Fibroblast of mammary gland (primary cell): Measurements from ENCODE around the gene VGF.
A peak's percentile ranks its signal among the peaks of the same experiment; 100 is the strongest.
"Not testable (repeated sequence)": the region's sequence is repeated elsewhere in the genome, so short reads cannot be mapped to it uniquely, and the experiment has no call there.

Source experiments
- DNase-seq: peaks from one replicate; pipeline ENCODE4 v3.0.0-alpha.2; 2010; ENCODE audit warnings: low read depth
- H3K4me3 ChIP-seq: 2 replicates; pipeline ENCODE4 v1.5.1; 2011; ENCODE audit warnings: low read depth, mild to moderate bottlenecking, low read length, moderate library complexity; ENCODE audit not compliant: control insufficient read depth
- TF ChIP-seq, protein P1 (sequence below): conservative IDR thresholded peaks from 2 replicates; pipeline ENCODE4 v1.5.1; 2011; ENCODE audit warnings: low read depth, low read length, inconsistent platforms; ENCODE audit not compliant: control insufficient read depth, insufficient read depth

Gene VGF

DNA sequence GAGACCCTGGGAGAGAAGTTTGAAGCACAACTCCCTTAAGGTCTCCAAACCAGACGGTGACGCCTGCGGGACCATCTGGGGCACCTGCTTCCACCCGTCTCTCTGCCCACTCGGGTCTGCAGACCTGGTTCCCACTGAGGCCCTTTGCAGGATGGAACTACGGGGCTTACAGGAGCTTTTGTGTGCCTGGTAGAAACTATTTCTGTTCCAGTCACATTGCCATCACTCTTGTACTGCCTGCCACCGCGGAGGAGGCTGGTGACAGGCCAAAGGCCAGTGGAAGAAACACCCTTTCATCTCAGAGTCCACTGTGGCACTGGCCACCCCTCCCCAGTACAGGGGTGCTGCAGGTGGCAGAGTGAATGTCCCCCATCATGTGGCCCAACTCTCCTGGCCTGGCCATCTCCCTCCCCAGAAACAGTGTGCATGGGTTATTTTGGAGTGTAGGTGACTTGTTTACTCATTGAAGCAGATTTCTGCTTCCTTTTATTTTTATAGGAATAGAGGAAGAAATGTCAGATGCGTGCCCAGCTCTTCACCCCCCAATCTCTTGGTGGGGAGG lies 27.6 kb downstream of the VGF start:
- no peak overlapping the region for H3K4me3 ChIP-seq
- TF ChIP-seq, protein P1, sequence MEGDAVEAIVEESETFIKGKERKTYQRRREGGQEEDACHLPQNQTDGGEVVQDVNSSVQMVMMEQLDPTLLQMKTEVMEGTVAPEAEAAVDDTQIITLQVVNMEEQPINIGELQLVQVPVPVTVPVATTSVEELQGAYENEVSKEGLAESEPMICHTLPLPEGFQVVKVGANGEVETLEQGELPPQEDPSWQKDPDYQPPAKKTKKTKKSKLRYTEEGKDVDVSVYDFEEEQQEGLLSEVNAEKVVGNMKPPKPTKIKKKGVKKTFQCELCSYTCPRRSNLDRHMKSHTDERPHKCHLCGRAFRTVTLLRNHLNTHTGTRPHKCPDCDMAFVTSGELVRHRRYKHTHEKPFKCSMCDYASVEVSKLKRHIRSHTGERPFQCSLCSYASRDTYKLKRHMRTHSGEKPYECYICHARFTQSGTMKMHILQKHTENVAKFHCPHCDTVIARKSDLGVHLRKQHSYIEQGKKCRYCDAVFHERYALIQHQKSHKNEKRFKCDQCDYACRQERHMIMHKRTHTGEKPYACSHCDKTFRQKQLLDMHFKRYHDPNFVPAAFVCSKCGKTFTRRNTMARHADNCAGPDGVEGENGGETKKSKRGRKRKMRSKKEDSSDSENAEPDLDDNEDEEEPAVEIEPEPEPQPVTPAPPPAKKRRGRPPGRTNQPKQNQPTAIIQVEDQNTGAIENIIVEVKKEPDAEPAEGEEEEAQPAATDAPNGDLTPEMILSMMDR = no peak
- no peak for DNase-seq

DNA sequence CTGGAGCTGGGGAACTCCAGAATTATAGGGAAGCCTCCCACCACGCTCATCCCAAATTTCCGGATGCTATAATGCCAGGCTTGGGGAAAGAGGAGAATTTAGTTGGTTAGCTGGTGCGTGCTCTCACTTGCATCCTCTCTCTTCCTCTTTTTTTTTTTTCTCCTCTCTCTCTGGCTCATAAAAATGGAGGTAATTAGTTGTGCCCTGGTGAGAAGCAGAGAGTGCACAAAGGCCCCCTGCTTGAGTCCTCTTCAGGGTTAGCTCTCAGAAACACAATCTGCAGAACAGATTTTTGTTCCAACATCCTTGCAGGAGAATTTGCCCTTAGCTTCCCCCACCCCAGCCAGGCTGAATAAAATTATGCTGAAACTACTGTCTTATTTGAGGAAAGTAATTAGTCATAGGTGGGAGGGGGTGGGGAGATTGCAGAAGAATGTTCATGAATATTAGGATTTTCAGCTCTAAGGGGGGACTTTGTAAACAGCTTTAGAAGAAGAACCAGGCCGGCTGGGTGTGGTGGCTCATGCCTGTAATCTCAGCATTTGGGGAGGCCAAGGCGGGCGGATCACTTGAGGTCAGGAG lies 30.9 kb downstream of the VGF start:
- no peak overlapping the region for H3K4me3 ChIP-seq
- peak; percentile 67 for DNase-seq

DNA sequence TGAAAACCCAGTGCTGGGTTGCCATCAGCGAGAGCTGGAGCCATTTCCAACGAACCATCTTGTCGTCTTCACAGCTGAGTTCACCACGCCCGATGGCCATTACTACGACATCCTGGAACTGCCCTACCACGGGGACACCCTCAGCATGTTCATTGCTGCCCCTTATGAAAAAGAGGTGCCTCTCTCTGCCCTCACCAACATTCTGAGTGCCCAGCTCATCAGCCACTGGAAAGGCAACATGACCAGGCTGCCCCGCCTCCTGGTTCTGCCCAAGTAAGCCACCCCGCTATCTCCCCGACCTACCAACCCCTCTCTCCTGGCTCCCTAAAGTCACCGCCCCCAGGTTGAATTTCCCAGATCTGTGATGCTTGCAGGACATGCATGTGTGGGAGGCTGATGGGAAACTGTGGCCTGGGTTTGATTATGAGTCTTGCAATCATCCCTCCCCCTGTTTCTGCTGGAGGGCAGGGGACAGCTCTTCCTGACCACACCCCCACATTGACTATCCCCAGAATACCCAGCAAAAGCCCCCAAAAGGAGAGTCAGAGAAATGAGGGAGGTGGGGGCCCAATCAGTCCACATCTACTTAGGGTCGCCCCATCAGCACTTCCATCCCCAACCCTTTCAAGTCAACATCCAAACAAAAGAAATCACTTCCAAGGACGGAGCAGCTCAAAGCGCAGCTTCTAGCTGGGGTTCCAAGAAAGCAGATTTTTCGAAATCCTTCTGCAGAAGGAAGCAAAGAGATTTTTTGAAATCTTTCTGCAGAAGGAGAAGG lies 31.6 kb downstream of the VGF start:
- DNase-seq = peak; percentile 78
- TF ChIP-seq, protein P1 = no peak
- H3K4me3 ChIP-seq = no peak overlapping the region

More for the DNA sequence above, 30.9 kb downstream of the VGF start:
- TF ChIP-seq, protein P1 = no peak

DNA sequence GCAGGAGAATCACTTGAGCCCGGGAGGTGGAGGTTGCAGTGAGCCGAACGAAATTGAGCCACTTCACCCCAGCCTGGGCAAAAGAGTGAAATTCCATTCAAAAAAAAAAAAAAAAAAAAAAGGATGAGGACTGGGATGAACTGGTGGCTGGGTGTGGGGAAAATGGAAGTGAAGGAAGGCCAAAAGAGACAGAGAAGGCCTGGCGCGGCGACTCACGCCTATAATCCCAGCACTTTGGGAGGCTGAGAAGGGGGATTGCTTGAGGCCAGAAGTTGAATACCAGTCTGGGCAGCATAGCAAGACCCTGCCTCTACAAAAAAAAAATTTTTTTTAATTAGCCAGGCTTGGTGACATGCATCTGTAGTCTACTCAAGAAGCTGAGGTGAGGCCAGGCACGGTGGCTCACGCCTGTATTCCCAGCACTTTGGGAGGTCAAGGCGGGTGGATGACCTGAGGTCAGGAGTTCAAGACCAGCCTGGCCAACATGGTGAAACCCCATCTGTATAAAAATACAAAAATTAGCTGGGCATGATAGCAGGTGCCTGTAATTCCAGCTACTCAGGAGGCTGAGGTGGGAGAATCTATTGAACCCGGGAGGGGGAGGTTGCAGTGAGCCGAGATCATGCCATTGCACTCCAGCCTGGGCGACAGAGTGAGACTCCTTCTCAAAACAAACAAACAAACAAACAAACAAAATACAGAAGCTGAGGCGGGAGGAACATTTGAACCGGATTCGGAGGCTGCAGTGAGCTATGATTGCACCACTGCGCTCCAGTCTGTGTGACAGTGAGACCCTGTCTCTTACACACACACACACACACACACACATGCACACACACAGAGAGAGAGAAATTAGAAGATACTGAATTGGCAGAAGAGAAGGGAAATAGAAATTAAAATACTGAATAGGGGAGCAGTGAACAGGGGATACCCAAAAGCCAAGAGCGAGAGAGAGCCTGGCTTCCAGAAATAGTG lies 32.5 kb downstream of the VGF start:
- not testable (repeated sequence) for DNase-seq, H3K4me3 ChIP-seq

DNA sequence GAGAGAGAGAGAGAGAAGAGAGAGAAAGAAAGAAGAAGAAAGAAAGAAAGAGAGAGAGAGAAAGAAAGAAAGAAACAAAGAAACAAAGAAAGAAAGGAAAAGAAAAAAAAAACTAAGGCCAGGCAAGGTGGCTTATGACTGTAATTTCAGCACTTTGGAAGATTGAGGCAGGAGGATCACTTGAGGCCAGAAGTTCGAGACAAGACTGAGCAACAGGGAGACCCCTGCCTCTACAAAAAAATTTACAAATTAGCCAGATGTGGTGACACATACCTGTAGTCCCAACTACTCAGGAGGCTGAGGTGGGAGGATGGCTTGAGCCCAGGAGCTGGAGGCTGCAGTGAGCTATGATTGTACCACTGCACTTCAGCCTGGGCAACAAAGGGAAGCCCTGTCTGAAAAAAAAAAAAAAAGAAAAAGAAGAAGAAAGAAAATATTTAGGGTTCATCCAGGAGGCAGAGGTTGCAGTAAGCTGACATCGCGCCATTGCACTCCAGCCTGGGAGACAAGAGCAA lies 35.7 kb downstream of the VGF start:
- TF ChIP-seq, protein P1 = no peak
- peak overlapping the region; percentile 43 for H3K4me3 ChIP-seq
- no peak for DNase-seq

DNA sequence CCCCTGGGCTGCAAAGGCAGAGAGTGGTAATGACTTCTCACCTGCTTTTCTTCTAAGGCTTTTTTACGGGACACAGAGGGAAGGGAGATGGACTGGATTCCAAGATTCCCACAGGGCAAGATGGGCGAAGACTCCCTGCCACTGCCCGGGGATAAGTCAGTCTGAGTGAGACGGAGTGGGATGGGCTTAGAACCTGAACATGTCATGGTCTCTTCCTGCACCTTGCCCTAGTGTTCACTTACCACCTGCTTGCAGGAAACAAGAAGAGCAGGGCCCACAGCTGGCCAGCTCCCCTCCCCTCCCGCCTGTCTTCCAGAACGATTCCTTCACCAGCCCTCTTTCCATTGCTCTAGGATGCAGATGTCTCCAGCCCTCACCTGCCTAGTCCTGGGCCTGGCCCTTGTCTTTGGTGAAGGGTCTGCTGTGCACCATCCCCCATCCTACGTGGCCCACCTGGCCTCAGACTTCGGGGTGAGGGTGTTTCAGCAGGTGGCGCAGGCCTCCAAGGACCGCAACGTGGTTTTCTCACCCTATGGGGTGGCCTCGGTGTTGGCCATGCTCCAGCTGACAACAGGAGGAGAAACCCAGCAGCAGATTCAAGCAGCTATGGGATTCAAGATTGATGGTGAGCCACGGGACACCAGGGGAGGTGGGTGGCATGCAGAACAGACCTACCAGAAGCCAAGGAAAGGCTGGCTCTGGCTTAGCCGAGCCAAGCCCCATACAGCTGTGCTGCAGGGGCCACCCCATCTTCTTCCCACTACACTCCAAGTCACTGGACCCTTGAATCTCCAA lies 37.1 kb downstream of the VGF start:
- DNase-seq = no peak
- TF ChIP-seq, protein P1 = no peak
- H3K4me3 ChIP-seq = peak overlapping the region; percentile 99
